HUES6 (cell line): ENCODE measurements around the gene MED27.
"Not testable (repeated sequence)": the region's sequence is repeated elsewhere in the genome, so short reads cannot be mapped to it uniquely, and the experiment has no call there.

ENCODE experiments used
- H3K27ac ChIP-seq: 2 replicates; pipeline ENCODE4 v1.7.0; 2013; ENCODE audit warnings: low read depth, mild to moderate bottlenecking, low read length, inconsistent platforms
- H3K27me3 ChIP-seq: 2 replicates; pipeline ENCODE4 v1.6.1; 2013; ENCODE audit warnings: low read length; ENCODE audit not compliant: control insufficient read depth, insufficient read depth
- H3K36me3 ChIP-seq: 2 replicates; pipeline ENCODE4 v1.6.1; 2013; ENCODE audit warnings: low read length; ENCODE audit not compliant: control insufficient read depth, insufficient read depth
- H3K4me1 ChIP-seq: 2 replicates; pipeline ENCODE4 v1.6.1; 2013; ENCODE audit warnings: low read length; ENCODE audit not compliant: control insufficient read depth, insufficient read depth
- H3K4me3 ChIP-seq: 2 replicates; pipeline ENCODE4 v1.5.1; 2013; ENCODE audit warnings: low read depth, low read length
- H3K9ac ChIP-seq: one replicate; pipeline ENCODE4 v1.6.1; 2013; ENCODE audit warnings: mild to moderate bottlenecking, low read length
- H3K9me3 ChIP-seq: 2 replicates; pipeline ENCODE4 v1.6.1; 2013; ENCODE audit warnings: low read depth, low read length; ENCODE audit not compliant: control insufficient read depth, insufficient read depth

The MED27 gene

DNA sequence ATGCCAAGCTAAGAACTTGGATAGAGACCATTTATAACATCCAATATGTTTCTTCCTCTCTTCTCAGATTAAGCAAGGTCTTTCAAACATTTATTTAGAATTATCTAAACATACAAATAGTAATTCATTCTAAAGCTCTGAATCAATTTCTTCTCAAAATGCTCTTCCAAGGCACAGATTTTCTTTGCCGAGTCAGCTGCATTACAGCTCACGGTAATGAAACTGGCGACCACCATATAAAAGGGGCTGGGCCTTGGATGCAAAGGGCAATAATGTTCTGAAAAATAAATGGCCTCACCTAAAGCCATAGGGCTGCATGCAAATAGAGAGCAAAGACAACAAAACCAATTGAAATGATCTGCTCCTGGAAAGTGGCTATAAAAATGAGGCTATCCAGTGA is 63.8 kb downstream of the MED27 start:
- no peak overlapping the region for H3K9ac ChIP-seq
- no peak overlapping the region for H3K27ac ChIP-seq
- peaks cover 9% of the 10 kb centered on the region for H3K4me1 ChIP-seq
- H3K36me3 ChIP-seq: no peaks in the 10 kb centered on the region
- no peaks in the 10 kb centered on the region for H3K27me3 ChIP-seq
- H3K4me3 ChIP-seq: no peak overlapping the region
- no peaks in the 10 kb centered on the region for H3K9me3 ChIP-seq

DNA sequence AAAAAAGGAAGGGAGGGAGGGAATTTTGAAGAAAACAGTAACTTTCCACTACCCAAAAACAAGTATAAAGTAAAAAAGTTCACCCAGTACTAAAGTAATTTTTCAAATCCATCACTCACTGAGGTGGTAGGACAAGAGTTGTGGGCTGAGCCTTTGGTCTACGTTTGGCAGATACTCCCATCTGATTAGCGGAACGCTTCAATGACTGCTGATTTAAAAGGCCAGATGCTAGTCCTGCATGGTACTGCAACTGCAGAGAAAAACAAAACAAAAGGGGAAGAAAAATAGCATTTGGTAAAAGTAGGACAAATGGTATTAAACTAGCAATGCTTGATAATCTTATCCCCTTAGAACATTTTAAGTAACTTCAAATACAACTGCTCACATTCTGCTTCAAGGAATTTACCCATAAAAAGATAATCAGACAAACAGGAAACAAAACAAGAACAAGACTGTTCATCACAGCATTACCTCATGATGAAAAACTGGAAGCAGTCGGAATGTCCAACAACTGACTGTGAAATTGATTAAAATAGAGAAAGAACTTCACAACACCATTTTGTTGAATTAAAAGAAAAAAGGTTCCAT is 65.4 kb downstream of the MED27 start:
- Histone ChIP-seq H3K9ac (no peak overlapping the region), H3K4me1 (no peaks in the 10 kb centered on the region), H3K36me3 (no peaks in the 10 kb centered on the region)

DNA sequence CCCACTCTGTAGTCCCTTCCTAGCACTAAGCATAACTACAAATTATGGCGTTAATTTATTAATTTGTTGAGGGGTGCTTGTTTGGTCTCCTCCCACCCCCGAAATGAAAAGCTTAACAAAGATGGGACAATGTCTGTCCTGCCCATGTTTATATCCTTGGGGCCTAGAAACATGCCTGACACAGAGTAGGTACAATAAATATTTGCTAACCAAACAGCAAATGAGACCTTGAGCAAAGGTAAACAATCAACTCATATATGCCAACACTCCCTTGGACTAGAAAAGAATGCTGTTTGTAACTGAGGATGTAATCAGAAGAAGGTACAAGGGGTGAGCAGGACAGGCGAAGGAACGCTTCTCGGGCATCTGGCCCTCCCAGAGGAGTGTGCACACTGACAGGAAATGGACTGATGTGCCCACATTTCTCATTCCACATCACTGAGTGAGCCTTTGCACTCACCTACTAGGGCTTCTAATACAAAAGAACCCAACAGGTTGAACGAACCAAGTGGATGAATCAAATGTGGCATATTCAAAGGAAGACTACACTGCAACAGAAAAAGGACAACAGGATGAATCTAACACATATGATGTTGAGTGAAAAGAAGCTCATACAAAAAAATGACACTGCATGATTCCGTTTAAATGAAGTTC is 66.8 kb downstream of the MED27 start:
- H3K27ac ChIP-seq: no peak overlapping the region
- H3K36me3 ChIP-seq: no peaks in the 10 kb centered on the region
- no peak overlapping the region for H3K4me3 ChIP-seq
- no peaks in the 10 kb centered on the region for H3K27me3 ChIP-seq
- H3K9ac ChIP-seq: no peak overlapping the region
- no peaks in the 10 kb centered on the region for H3K9me3 ChIP-seq
- peaks cover 11% of the 10 kb centered on the region for H3K4me1 ChIP-seq

More for the DNA sequence above, 65.4 kb downstream of the MED27 start:
- H3K27me3 ChIP-seq: no peaks in the 10 kb centered on the region
- H3K4me3 ChIP-seq: no peak overlapping the region
- no peaks in the 10 kb centered on the region for H3K9me3 ChIP-seq
- H3K27ac ChIP-seq: no peak overlapping the region

DNA sequence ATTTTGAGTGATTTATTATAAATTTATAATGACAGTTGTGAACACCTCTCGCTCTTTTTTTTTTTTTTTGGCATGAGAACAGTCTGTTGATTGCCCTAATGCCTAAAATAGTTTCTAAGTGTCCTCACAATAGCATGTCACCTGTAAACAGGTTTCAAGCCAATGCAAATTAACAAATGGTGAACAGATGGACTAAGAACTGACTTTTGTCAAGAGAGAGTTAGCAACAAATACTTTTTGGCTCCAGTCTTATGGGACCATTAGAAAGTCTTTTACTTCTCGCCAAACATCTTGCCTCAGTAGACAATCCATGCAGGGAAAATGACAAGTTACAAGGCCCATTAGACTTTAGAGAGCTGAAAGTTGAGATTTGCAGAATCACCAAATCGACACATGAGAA is 67.8 kb downstream of the MED27 start:
- Histone ChIP-seq H3K4me1 (peaks cover 21% of the 10 kb centered on the region), H3K9ac (no peak overlapping the region), H3K27ac (no peak overlapping the region), H3K36me3 (no peaks in the 10 kb centered on the region), H3K27me3 (no peaks in the 10 kb centered on the region), H3K9me3 (no peaks in the 10 kb centered on the region), H3K4me3 (no peak overlapping the region)

- Histone ChIP-seq H3K27ac (no peak overlapping the region), H3K9me3 (no peaks in the 10 kb centered on the region), H3K4me1 (peaks cover 26% of the 10 kb centered on the region), H3K27me3 (no peaks in the 10 kb centered on the region), H3K9ac (no peak overlapping the region), H3K4me3 (no peak overlapping the region), H3K36me3 (no peaks in the 10 kb centered on the region)
Measured at GRCh38 chr9:132011309-132011708, 68.4 kb downstream of the MED27 start.

- H3K36me3 ChIP-seq, H3K4me3 ChIP-seq, H3K9me3 ChIP-seq, H3K9ac ChIP-seq, H3K27me3 ChIP-seq, H3K27ac ChIP-seq: not testable (repeated sequence)
- peaks cover 33% of the 10 kb centered on the region for H3K4me1 ChIP-seq
Measured at GRCh38 chr9:132010201-132010600, 69.5 kb downstream of the MED27 start.

DNA sequence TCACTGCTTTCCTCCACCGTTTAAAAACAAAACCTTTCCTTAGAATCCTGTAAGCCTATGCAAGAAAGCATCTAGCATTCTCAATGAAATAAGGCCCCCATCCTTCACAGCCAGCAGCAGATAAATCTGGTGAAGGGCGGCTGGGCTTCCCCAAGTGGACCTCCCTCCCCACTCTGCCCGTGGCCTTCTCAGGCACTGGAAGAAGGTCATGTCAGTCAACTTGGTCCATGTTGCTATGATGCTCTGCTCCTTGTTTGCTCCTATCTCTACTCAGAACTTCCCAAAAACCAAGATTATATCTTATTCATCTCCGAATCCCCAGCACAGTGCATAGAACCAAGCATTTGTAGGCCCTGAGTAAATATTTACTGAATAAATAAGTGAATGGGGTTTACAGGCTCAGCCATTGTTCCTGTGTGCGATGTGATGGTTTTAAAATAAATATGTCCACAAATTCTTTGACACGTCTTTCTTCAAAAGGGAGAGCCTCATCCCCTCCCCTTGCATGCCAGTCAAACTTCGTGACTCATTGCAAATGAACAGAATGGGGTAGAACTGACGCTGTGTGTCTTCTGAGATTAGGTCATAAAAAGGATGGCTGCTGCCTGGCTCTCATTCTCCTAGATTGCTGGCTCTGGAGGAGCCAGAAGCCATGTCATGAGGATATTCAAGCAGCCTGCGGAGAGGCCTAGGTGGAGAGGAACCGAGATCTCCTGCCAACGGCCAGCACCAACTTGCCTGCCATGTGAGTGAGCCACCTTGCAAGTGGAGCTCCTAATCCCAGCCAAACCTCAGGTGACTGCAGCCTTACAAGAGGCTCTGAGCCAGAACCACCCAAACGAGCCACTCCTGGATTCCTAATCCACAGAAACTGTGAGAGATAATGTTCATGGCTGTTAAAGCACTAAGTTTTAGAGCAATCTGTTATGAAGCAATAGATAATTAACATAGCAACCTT is 70.5 kb downstream of the MED27 start:
- Histone ChIP-seq H3K27me3 (no peaks in the 10 kb centered on the region), H3K9ac (no peak overlapping the region), H3K4me1 (peaks cover 37% of the 10 kb centered on the region), H3K36me3 (no peaks in the 10 kb centered on the region), H3K4me3 (no peak overlapping the region), H3K9me3 (no peaks in the 10 kb centered on the region), H3K27ac (no peak overlapping the region)

DNA sequence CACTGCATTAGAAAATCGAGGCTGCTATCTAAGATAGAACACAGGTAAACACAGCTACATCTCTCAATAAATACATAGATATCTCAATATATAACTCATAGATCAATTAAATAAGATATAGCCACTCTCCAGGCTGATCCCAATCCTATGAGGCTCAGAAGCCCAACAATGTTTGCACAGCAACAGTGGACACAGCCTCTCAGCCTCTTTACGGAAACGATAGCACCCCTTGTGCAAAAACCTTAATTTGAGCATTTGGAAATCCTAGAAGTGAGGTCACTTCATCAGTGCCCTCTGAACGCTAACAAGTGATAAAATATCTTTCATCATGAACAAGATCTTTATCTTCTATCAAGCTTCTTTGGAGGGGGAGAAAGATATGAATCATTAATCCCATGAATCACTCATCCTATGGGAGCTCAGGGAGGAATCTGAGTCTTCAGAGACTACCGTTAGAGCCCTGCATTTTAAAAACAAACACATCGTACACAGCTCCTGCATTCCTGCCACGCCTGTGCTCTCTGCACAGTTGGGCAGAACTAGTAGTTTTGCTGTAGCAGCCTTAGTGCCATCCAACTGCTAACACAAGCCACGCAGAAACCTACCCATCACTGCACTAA is 71.4 kb downstream of the MED27 start:
- Histone ChIP-seq H3K4me3 (no peak overlapping the region), H3K27ac (no peak overlapping the region), H3K4me1 (peaks cover 43% of the 10 kb centered on the region), H3K36me3 (no peaks in the 10 kb centered on the region), H3K27me3 (no peaks in the 10 kb centered on the region), H3K9me3 (no peaks in the 10 kb centered on the region), H3K9ac (no peak overlapping the region)

- Histone ChIP-seq H3K9me3 (no peaks in the 10 kb centered on the region), H3K9ac (no peak overlapping the region), H3K27ac (0 out of 2 replicates have a peak overlapping the region, but pooled peaks have one; percentile 27), H3K27me3 (no peaks in the 10 kb centered on the region), H3K4me1 (peaks cover 47% of the 10 kb centered on the region), H3K4me3 (no peak overlapping the region), H3K36me3 (no peaks in the 10 kb centered on the region)
Measured at GRCh38 chr9:132007371-132008025, 72.2 kb downstream of the MED27 start.

- Histone ChIP-seq H3K27ac (peak overlapping the region; percentile 27; the same call in 1 of the 2 replicates), H3K4me3 (no peak overlapping the region), H3K27me3 (no peaks in the 10 kb centered on the region), H3K9me3 (peaks cover under 1% of the 10 kb centered on the region; the same call in 1 of the 2 replicates), H3K9ac (no peak overlapping the region), H3K36me3 (no peaks in the 10 kb centered on the region), H3K4me1 (peaks cover 47% of the 10 kb centered on the region)
Measured at GRCh38 chr9:132006677-132007370, 72.8 kb downstream of the MED27 start.
